Mammary epithelial cell (primary cell): ENCODE data around the gene TMA7.

ENCODE experiments used
- CTCF ChIP-seq, 2 donors: IDR thresholded peaks in 1 of 2; conservative IDR thresholded peaks in 1 of 2; 2 replicates each; pipeline ENCODE4 v1.5.1; 2011 to 2012; ENCODE audit warnings: inconsistent platforms in 2 of 2, low read length in 2 of 2, mild to moderate bottlenecking in 2 of 2, control low read depth in 1 of 2, low read depth in 1 of 2; ENCODE audit not compliant: insufficient read depth in 1 of 2; ENCODE audit errors: extremely low read depth in 1 of 2
- EZH2 ChIP-seq: IDR thresholded peaks from 2 replicates; pipeline ENCODE4 v1.6.1; 2012; ENCODE audit warnings: low read length, inconsistent platforms, borderline replicate concordance

DNA sequence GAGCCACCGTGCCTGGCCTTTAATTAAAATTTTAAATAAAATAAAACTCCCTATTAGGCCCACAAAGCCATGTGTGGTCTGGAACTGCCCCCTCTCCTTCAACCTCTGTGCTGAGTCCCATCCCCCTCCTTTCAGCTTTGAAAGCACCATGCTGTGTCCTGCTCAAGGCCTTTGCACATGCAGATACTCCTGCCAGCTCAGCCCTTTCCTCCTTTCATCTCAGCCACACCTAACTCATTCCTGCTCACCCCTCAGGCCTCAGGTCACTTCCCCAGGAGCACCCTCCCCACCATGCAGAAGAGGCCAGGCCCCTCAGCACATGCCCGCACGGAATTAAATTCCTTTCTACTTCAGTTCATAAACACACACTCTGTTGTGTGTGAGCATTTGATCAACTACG is 34.6 kb downstream of the TMA7 start:
- TF ChIP-seq CTCF (conservative IDR thresholded peaks at IDR 0.05 in 1 of 2, IDR thresholded peaks at IDR 0.05 in 1 of 2; ENCODE audit: extremely low read depth in 1 of 2, insufficient read depth in 1 of 2, low read depth in 1 of 2, low read length in 2 of 2) (no peak), EZH2 (no peak)
